Nephron progenitor cell (in vitro differentiated cells): ENCODE data around the gene ILF2.

Experiments
- DNase-seq: peaks from one replicate; pipeline ENCODE4 v3.0.0; 2021
- H3K27ac Mint-ChIP-seq: 2 replicates; pipeline ENCODE4 v1.8.0; 2021; ENCODE audit warnings: mild to moderate bottlenecking, moderate library complexity, mixed read lengths
- H3K27me3 Mint-ChIP-seq: 2 replicates; pipeline ENCODE4 v1.8.0; 2021; ENCODE audit warnings: mild to moderate bottlenecking, low read depth, mixed read lengths; ENCODE audit not compliant: poor library complexity
- H3K36me3 Mint-ChIP-seq: 2 replicates; pipeline ENCODE4 v1.8.0; 2021; ENCODE audit warnings: low read depth, mixed read lengths
- H3K4me1 Mint-ChIP-seq: 2 replicates; pipeline ENCODE4 v1.8.0; 2021; ENCODE audit warnings: mixed read lengths
- H3K4me3 Mint-ChIP-seq: 2 replicates; pipeline ENCODE4 v1.8.0; 2021; ENCODE audit warnings: mild to moderate bottlenecking, moderate library complexity, mixed read lengths
- H3K9me3 Mint-ChIP-seq: 2 replicates; pipeline ENCODE4 v1.8.0; 2021; ENCODE audit warnings: mild to moderate bottlenecking, moderate library complexity, mixed read lengths
- CTCF ChIP-seq: fragments of 200-600 bp; sonication (generic); IDR thresholded peaks from 2 replicates; pipeline ENCODE4 v1.5.0; 2021; ENCODE audit warnings: antibody characterized with exemption

Gene ILF2

GRCh38 chr1:153614189-153614900, 56.4 kb downstream of the ILF2 start:
- Mint-ChIP-seq H3K9me3 (no peaks in the 10 kb centered on the region), H3K27ac (no peak overlapping the region), H3K4me1 (peaks cover 47% of the 10 kb centered on the region), H3K36me3 (peaks cover 10% of the 10 kb centered on the region), H3K4me3 (no peak overlapping the region), H3K27me3 (peaks cover 7% of the 10 kb centered on the region)
- no peak for TF ChIP-seq CTCF
- no peak for DNase-seq

GRCh38 chr1:153613406-153613805, 57.4 kb downstream of the ILF2 start:
- Mint-ChIP-seq H3K27me3 (peaks cover 7% of the 10 kb centered on the region), H3K27ac (no peak overlapping the region), H3K36me3 (peaks cover under 1% of the 10 kb centered on the region), H3K4me1 (peaks cover 56% of the 10 kb centered on the region), H3K9me3 (no peaks in the 10 kb centered on the region), H3K4me3 (no peak overlapping the region)
- TF ChIP-seq CTCF = no peak
- DNase-seq = no peak

- DNase-seq = peak; percentile 35
- TF ChIP-seq CTCF = no peak
- H3K27me3 Mint-ChIP-seq = peaks cover 7% of the 10 kb centered on the region
- no peaks in the 10 kb centered on the region for H3K36me3 Mint-ChIP-seq
- peak within 1 kb of the TSS; percentile 75 for H3K4me3 Mint-ChIP-seq
- H3K27ac Mint-ChIP-seq = no peak within 1 kb of the TSS
- H3K9me3 Mint-ChIP-seq = no peaks in the 10 kb centered on the region
- H3K4me1 Mint-ChIP-seq = peaks cover 62% of the 10 kb centered on the region
Measured at GRCh38 chr1:153612755-153613331, 58.0 kb downstream of the ILF2 start, which contains the start of gene S100A16. Gene S100A16, minus strand, starts transcription at chr1:153613137. Its CDS starts 4,986 bp downstream, at chr1:153608151.

GRCh38 chr1:153612111-153612754, 58.6 kb downstream of the ILF2 start:
- no peak overlapping the region for H3K27ac Mint-ChIP-seq
- no peak for DNase-seq

More at GRCh38 chr1:153612111-153612754, 58.6 kb downstream of the ILF2 start:
- peaks cover 7% of the 10 kb centered on the region for H3K27me3 Mint-ChIP-seq
- H3K4me3 Mint-ChIP-seq = peak overlapping the region; percentile 75
- no peak for TF ChIP-seq CTCF
- peaks cover 65% of the 10 kb centered on the region for H3K4me1 Mint-ChIP-seq
- H3K9me3 Mint-ChIP-seq = no peaks in the 10 kb centered on the region
- no peaks in the 10 kb centered on the region for H3K36me3 Mint-ChIP-seq
